IPS DF 6.9 (cell line): ENCODE measurements around the gene OR8B3.

Experiments used
- DNase-seq: peaks from one replicate; pipeline ENCODE4 v3.0.0-alpha.2; 2013; ENCODE audit warnings: low read depth, low spot score
- H3K27ac ChIP-seq: one replicate; pipeline ENCODE4 v1.5.1; 2013; ENCODE audit warnings: low read length, control low read depth
- H3K27me3 ChIP-seq: 2 replicates; pipeline ENCODE4 v1.6.1; 2013; ENCODE audit warnings: mild to moderate bottlenecking, low read length; ENCODE audit not compliant: control insufficient read depth, insufficient read depth
- H3K36me3 ChIP-seq: 2 replicates; pipeline ENCODE4 v1.6.1; 2013; ENCODE audit warnings: low read length; ENCODE audit not compliant: control insufficient read depth, insufficient read depth
- H3K4me1 ChIP-seq: 2 replicates; pipeline ENCODE4 v1.6.1; 2013; ENCODE audit warnings: low read length; ENCODE audit not compliant: control insufficient read depth, insufficient read depth
- H3K4me3 ChIP-seq: 2 replicates; pipeline ENCODE4 v1.5.1; 2013; ENCODE audit warnings: mild to moderate bottlenecking, low read length
- H3K9me3 ChIP-seq: 2 replicates; pipeline ENCODE4 v1.6.1; 2013; ENCODE audit warnings: low read length, inconsistent platforms; ENCODE audit not compliant: control insufficient read depth, insufficient read depth
- WGBS: extraction: QIAGEN DNeasy Blood & Tissue Kit; methylation state at CpG from one replicate; pipeline ENCODE4 v1.1.7; 2013; ENCODE audit warnings: mixed read lengths, missing lambda C conversion rate; ENCODE audit not compliant: insufficient read length, insufficient coverage; 5-methylcytosine and 5-hydroxymethylcytosine counted together

Gene OR8B3

DNA sequence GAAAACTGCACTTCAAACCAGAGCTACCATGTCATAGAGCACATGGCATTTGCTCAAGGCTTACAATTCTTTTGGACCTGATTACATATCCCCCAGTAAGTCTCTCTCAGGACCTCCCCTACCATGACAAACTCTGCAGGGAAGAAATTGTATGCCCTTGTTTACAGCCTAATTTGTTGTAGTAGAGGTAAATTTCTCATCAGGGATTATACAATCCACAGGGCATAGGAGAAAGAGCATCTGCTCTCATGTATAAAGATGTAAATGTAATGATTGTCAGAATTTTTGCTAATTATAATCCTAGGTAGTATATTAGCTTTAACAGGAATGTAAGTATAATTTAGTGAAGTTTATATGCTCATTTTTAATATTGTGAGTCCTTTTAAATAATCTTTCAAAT is at the start of gene OR8B3:
Gene OR8B3 (minus strand): TSS at position 101 of the 400 bp plus-strand sequence. CDS start 1,673 bp downstream, outside the sequence.
- DNase-seq: no peak
- Histone ChIP-seq H3K27me3 (no peaks in the 10 kb centered on the region), H3K4me1 (no peaks in the 10 kb centered on the region), H3K4me3 (no peak within 1 kb of the TSS), H3K36me3 (no peaks in the 10 kb centered on the region), H3K27ac (no peak within 1 kb of the TSS), H3K9me3 (no peaks in the 10 kb centered on the region)

DNA sequence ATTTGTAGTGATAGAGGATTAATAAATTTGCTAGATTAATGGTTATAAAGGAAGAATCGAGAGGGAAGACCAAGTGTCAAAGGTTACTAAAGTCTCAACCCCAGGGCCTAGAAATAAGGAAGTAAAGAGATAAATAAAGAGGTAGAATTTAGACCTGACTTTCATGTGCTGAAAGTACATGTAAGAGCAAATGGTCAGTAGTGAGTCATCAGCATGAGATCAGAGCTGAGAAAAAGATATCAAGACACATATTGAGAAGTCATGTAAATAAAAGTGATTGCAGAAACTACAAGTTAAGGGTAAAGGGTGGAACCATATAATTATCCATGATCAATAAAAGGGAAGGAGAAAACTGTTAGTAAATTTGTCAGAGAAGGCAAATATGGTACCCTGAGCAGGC is 48.1 kb upstream of the OR8B3 start:
- Histone ChIP-seq H3K4me1 (no peaks in the 10 kb centered on the region), H3K36me3 (no peaks in the 10 kb centered on the region), H3K27me3 (no peaks in the 10 kb centered on the region), H3K9me3 (no peaks in the 10 kb centered on the region), H3K4me3 (no peak overlapping the region), H3K27ac (no peak overlapping the region)
- no peak for DNase-seq
- 100% methylated on average over 1 of the region's 1 CpG for WGBS

DNA sequence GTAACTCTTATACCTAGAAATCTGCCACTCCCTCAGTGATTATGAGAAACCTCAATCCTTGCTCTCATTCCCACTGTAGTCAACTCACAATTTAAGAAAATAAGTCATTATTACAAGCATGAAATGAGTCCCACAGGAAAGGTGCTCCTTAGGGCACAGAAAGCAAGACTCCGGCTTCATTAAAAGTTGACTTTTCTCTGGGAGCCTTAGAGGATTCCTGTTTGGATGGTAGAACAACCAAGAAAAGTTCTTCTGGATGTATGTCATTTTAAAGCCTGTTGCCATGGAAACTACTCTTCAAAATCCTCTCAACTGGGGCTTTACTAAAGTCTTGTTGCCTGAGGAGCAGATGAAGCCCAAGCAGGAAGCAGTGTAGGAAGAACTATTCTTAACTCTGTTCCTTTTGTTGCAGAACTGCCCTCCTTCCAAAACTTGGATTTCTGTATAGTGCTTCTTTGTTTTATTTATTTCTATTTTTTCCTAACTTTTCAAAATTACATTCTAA is 46.9 kb upstream of the OR8B3 start, which contains the start of gene OR8B8:
Gene OR8B8 (minus strand): TSS at position 51 of the 505 bp plus-strand sequence. CDS start 4,611 bp downstream, outside the sequence.
- H3K27ac ChIP-seq: no peak within 1 kb of the TSS
- no peak for DNase-seq
- no peaks in the 10 kb centered on the region for H3K9me3 ChIP-seq
- no peak within 1 kb of the TSS for H3K4me3 ChIP-seq
- no peaks in the 10 kb centered on the region for H3K27me3 ChIP-seq
- H3K36me3 ChIP-seq: no peaks in the 10 kb centered on the region
- no CpG with 5 or more reads among the region's 1 CpG for WGBS
- no peaks in the 10 kb centered on the region for H3K4me1 ChIP-seq

- Histone ChIP-seq H3K27ac (no peak overlapping the region), H3K4me3 (no peak overlapping the region), H3K4me1 (no peaks in the 10 kb centered on the region), H3K36me3 (no peaks in the 10 kb centered on the region), H3K9me3 (no peaks in the 10 kb centered on the region), H3K27me3 (no peaks in the 10 kb centered on the region)
- no peak for DNase-seq
- WGBS: no CpG with 5 or more reads among the region's 2 CpGs
These were observed 44.0 kb upstream of the OR8B3 start for GRCh38 chr11:124442847-124443246.

GRCh38 chr11:124442442-124442841 is 43.6 kb upstream of the OR8B3 start:
- WGBS: no CpG with 5 or more reads among the region's 6 CpGs
- no peak overlapping the region for H3K4me3 ChIP-seq
- H3K27ac ChIP-seq: no peak overlapping the region
- no peaks in the 10 kb centered on the region for H3K36me3 ChIP-seq
- H3K27me3 ChIP-seq: no peaks in the 10 kb centered on the region
- no peaks in the 10 kb centered on the region for H3K9me3 ChIP-seq
- no peak for DNase-seq
- no peaks in the 10 kb centered on the region for H3K4me1 ChIP-seq

GRCh38 chr11:124441519-124441918 is 42.7 kb upstream of the OR8B3 start:
- no peaks in the 10 kb centered on the region for H3K36me3 ChIP-seq
- no peaks in the 10 kb centered on the region for H3K27me3 ChIP-seq

GRCh38 chr11:124441081-124441480 is 42.3 kb upstream of the OR8B3 start:
- Histone ChIP-seq H3K36me3 (no peaks in the 10 kb centered on the region), H3K4me1 (no peaks in the 10 kb centered on the region), H3K27me3 (no peaks in the 10 kb centered on the region), H3K9me3 (no peaks in the 10 kb centered on the region), H3K27ac (no peak overlapping the region), H3K4me3 (no peak overlapping the region)
- WGBS: no CpG with 5 or more reads among the region's 5 CpGs
- DNase-seq: no peak

More at GRCh38 chr11:124441519-124441918, 42.7 kb upstream of the OR8B3 start:
- H3K9me3 ChIP-seq: no peaks in the 10 kb centered on the region
- no peak overlapping the region for H3K4me3 ChIP-seq
- no peak for DNase-seq
- WGBS: no CpG with 5 or more reads among the region's 7 CpGs
- H3K27ac ChIP-seq: no peak overlapping the region
- no peaks in the 10 kb centered on the region for H3K4me1 ChIP-seq

- no peaks in the 10 kb centered on the region for H3K9me3 ChIP-seq
- no peak for DNase-seq
- no peaks in the 10 kb centered on the region for H3K27me3 ChIP-seq
- no peaks in the 10 kb centered on the region for H3K4me1 ChIP-seq
- no peak overlapping the region for H3K27ac ChIP-seq
- no peak overlapping the region for H3K4me3 ChIP-seq
- no peaks in the 10 kb centered on the region for H3K36me3 ChIP-seq
- WGBS: no CpG with 5 or more reads among the region's 4 CpGs
These were observed 41.8 kb upstream of the OR8B3 start for GRCh38 chr11:124440608-124441007.

DNA sequence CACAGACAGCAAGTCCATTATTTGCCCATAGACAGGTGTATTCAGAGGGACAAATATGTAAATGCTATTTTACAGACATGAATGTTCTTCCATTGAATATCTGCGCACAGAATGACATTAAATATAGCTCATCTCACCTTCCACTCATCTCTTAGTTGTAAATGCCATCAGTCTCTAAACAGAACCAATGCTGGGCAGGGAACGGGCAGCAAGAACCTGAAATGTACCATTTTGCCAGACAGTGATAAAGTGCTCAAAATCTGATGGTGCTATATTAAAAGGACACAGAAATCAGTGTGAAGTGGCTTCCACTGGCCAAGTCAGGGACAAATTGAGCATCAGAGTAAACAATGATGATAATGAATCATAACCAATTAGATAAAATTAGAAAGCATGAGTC is 35.9 kb upstream of the OR8B3 start:
- Histone ChIP-seq H3K27me3 (no peaks in the 10 kb centered on the region), H3K36me3 (no peaks in the 10 kb centered on the region), H3K4me1 (no peaks in the 10 kb centered on the region), H3K9me3 (no peaks in the 10 kb centered on the region), H3K4me3 (no peak overlapping the region), H3K27ac (no peak overlapping the region)
- WGBS: no CpG with 5 or more reads among the region's 2 CpGs
- DNase-seq: no peak

DNA sequence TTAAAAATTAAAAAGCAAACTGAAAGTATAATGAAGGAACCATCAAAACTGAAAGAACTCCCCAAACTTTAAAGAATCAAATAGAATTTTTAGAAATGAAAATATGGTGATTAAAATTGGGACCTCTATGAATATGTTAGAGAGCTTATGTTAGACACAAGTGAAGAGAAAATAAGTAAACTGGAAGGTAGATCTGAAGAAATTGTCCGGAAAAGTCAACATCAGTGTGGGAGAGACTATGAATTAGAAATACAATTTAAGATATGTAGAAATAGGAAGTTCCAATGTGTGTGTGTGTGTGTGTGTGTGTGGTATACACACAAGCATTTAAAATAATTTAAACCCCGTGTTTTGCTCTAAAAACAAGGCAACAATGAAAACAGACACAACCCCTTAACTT is 30.8 kb upstream of the OR8B3 start:
- Histone ChIP-seq H3K27me3 (no peaks in the 10 kb centered on the region), H3K36me3 (no peaks in the 10 kb centered on the region), H3K9me3 (no peaks in the 10 kb centered on the region), H3K4me3 (no peak overlapping the region), H3K27ac (no peak overlapping the region), H3K4me1 (no peaks in the 10 kb centered on the region)
- WGBS: no CpG with 5 or more reads among the region's 2 CpGs
- DNase-seq: no peak

GRCh38 chr11:124424384-124424921 is 25.6 kb upstream of the OR8B3 start, which contains the start of gene OR8B4:
Gene OR8B4, minus strand, starts transcription at chr11:124424871. Its CDS starts 0 bp downstream, at chr11:124424871.
- no CpG with 5 or more reads among the region's 2 CpGs for WGBS
- Histone ChIP-seq H3K27ac (no peak within 1 kb of the TSS), H3K36me3 (no peaks in the 10 kb centered on the region), H3K4me1 (no peaks in the 10 kb centered on the region), H3K4me3 (no peak within 1 kb of the TSS), H3K27me3 (no peaks in the 10 kb centered on the region), H3K9me3 (no peaks in the 10 kb centered on the region)
- DNase-seq: no peak
